OCI-LY7 (cell line): ENCODE results near the gene ARL5B.

ENCODE experiments used
- EZH2phosphoT487 ChIP-seq: fragments of 200-600 bp; sonication (generic); IDR thresholded peaks from 2 replicates; pipeline ENCODE4 v1.6.1; 2018; ENCODE audit warnings: low read depth, borderline replicate concordance, mild to moderate bottlenecking, mixed run types, antibody characterized with exemption, low read length, moderate library complexity, mixed read lengths
- TF ChIP-seq, protein P1 (sequence below): fragments of 200-600 bp; sonication (generic); conservative IDR thresholded peaks from 2 replicates; pipeline ENCODE4 v1.5.1; 2014; ENCODE audit warnings: mild to moderate bottlenecking, antibody characterized with exemption, low read length, moderate library complexity, mixed read lengths

- TF ChIP-seq, protein P1, sequence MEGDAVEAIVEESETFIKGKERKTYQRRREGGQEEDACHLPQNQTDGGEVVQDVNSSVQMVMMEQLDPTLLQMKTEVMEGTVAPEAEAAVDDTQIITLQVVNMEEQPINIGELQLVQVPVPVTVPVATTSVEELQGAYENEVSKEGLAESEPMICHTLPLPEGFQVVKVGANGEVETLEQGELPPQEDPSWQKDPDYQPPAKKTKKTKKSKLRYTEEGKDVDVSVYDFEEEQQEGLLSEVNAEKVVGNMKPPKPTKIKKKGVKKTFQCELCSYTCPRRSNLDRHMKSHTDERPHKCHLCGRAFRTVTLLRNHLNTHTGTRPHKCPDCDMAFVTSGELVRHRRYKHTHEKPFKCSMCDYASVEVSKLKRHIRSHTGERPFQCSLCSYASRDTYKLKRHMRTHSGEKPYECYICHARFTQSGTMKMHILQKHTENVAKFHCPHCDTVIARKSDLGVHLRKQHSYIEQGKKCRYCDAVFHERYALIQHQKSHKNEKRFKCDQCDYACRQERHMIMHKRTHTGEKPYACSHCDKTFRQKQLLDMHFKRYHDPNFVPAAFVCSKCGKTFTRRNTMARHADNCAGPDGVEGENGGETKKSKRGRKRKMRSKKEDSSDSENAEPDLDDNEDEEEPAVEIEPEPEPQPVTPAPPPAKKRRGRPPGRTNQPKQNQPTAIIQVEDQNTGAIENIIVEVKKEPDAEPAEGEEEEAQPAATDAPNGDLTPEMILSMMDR, result no peak
- no peak for TF ChIP-seq EZH2phosphoT487
Observed at GRCh38 chr10:18635995-18636394, 23.2 kb upstream of the ARL5B start.
